Fibroblast of peridontal ligament (primary cell): ENCODE data around the gene TIMP2.
"Not testable (repeated sequence)": the region's sequence is repeated elsewhere in the genome, so short reads cannot be mapped to it uniquely, and the experiment has no call there.

Experiments used
- DNase-seq: peaks from one replicate; pipeline ENCODE4 v3.0.0-alpha.2; 2010; ENCODE audit errors: extremely low read depth

TIMP2 gene

GRCh38 chr17:78868391-78868790, 56.8 kb downstream of the TIMP2 start:
- DNase-seq, result peak; percentile 95

DNA sequence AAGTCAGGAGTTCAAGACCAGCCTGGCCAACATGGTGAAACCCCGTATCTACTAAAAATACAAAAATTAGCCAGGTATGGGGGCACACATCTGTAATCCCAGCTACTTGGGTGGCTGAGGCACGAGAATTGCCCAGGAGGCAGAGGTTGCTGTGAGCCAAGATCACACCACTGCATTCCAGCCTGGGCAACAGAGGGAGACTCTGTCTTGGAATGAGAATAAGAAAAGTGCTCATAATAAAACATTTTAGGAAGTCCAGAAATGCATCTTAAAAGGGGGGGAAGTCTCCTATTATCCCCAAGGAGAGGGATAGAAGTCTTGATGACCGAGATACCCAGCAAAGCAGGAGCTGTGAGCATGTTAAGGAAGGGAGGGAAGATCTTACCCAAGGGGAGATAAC, 58.1 kb downstream of the TIMP2 start:
- DNase-seq, result not testable (repeated sequence)

DNA sequence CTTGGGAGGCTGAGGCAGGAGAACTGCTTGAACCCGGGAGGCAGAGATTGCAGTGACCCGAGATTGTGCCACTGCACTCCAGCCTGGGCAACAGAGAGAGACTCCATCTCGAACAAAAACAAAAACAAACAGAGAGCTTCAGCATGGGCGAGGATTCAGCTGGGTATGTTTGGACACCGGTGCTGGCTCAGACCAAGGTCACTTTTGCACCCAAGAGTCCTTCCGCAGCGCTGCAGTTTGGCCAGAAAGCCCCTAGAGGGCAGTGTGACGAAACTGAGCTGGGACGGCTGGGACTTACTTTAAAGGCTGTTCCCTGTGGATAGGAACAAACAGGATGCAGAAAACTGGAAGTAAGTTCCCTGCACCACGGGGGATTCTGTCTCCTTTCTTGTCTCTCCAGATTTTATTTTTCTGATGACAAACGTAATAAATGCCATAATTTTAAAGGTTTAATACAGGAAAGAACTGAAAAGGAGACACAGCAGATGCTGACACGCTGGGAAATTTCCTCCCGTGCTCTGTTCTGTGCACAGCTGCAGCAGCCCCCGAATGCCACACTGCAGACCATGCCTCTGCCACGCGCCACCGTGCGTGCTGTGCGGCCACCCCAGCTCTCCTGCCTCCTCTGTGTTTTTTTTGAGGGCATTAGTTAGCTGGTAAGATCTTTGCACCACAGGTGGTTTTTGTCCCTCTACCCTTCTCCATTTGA, 59.4 kb downstream of the TIMP2 start:
- peak; percentile 81 for DNase-seq

- DNase-seq, result no peak
Measured at GRCh38 chr17:78864117-78864516, 61.1 kb downstream of the TIMP2 start.

- DNase-seq, result peak; percentile 98
Measured at GRCh38 chr17:78862073-78863023, 62.8 kb downstream of the TIMP2 start.

DNA sequence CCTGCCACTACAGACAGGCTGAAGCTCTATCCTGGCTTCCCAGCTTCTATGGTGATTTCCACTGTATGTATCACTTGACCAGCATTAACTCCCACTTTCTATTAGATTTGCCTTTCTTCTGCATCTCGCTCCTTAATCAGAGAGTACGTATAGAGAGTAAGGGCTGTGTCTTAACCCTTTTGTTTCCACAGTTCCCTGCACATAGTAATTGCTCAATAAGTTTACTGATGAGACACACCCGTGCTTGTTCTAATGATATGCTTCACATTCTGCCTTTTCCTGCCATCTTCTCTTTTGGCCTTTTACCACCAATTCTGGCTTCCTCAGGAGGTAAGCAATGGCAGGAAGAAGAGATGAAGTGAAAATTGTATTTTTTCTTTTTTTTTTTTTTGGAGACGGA, 64.0 kb downstream of the TIMP2 start:
- DNase-seq, result no peak

- no peak for DNase-seq
Measured at GRCh38 chr17:78859051-78859450, 66.1 kb downstream of the TIMP2 start.

DNA sequence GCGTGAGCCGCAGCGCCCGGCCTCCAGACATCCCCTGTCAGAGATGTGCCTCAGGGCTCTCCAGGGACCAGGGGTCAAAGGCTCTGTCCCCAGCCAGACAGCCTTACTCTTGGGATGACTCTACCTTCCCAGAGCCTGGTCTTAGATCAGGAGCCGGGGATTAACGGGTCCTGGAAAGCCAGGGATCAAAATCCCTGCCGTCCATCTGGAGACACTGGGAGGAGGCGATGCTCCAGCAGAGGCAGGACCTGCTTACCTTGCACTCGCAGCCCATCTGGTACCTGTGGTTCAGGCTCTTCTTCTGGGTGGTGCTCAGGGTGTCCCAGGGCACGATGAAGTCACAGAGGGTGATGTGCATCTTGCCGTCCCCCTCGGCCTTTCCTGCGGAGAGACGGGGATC, 67.9 kb downstream of the TIMP2 start:
- no peak for DNase-seq

- no peak for DNase-seq
Measured at GRCh38 chr17:78855561-78856165, 69.5 kb downstream of the TIMP2 start.

DNA sequence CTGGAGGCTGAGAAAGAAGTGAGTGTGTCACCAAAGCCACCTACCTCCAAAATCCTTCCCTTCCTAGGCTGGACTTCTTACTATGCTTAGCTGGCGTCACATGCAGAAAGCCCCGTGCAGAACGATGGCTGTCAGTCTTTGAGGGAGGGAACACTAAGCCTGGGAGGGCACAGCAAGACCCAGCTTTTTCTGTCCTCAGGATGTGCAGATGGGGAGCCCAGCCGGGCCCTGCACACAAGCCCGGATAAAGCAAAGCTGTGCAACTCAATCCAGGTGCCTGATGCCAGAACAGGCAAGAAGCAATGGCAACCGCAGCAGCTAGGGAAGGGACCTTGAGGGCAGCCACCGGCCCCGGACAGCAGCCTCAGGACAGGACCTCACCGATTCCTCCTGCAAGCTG, 70.7 kb downstream of the TIMP2 start:
- DNase-seq, result no peak

DNA sequence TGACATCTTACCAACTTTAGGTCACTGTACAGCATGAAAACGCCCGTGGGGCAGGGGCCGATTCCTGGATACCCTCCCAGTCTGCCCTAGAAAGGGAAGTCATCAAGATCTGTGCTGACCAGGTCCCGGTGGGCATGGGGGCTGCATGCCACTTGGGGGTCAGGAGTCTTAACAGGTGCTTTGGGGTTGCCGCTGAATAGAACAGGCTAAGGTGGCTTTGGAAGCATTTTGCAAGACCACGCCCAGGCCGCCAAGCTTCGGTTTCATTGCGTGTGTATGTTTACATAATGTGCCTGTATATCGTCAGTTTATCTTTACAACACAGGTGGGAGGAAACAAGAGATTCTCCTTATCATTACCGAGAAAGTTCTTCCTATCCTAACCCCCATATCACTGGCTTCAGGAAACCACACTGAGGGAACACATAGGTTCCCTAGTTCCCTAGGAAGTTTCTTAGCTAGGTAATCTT, 71.2 kb downstream of the TIMP2 start:
- DNase-seq, result no peak

DNA sequence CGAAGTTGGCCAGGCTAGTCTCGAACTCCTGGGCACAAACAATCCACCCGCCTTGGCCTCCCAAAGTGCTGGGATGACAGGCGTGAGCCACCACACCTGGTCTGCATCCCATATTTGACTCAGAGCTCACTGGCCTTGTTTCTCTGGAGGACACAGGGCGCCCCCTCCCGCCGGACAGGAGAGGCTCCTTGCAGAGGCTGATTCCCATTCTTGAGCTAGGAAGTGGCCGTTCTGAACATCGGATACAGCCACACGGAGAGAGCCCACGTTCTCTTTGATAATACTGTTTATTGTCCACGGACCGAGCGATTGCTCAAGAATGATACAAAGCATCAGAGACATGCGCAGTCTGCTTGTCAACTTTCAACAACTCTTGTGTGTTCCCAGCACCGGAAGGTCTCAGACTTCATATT, 72.5 kb downstream of the TIMP2 start:
- DNase-seq, result no peak

DNA sequence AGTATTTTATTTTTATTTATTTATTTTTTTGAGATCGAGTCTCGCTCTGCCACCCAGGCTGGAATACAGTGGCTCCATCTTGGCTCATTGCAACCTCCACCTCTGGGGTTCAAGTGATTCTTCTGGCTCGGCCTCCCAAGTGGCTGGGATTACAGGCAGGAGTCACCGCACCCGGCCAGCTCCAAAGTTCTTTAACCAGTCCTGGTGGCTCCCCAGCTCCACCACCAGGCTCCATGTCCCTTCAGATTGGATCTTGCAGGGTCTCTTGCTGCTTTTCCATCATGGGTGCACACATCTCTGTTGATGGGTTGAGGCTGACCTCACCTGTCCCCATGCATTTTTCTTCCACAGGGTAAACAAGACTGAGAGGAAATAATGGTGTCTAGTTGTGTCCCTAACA, 76.2 kb downstream of the TIMP2 start:
- no peak for DNase-seq

DNA sequence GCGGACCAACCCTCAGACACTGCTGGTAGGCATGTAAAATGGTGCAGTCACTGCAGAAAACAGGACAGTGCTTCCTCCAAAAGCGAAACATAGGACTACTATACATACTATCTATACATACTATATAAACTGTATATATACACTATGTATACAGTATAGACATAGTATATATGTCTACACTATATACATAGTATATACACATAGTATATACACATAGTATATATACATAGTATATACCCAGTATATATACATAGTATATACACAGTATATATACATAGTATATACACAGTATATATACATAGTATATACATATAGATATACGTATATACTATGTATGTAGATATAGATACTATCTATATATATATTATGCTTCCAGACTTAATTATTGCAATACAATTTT, 78.1 kb downstream of the TIMP2 start:
- DNase-seq, result no peak

DNA sequence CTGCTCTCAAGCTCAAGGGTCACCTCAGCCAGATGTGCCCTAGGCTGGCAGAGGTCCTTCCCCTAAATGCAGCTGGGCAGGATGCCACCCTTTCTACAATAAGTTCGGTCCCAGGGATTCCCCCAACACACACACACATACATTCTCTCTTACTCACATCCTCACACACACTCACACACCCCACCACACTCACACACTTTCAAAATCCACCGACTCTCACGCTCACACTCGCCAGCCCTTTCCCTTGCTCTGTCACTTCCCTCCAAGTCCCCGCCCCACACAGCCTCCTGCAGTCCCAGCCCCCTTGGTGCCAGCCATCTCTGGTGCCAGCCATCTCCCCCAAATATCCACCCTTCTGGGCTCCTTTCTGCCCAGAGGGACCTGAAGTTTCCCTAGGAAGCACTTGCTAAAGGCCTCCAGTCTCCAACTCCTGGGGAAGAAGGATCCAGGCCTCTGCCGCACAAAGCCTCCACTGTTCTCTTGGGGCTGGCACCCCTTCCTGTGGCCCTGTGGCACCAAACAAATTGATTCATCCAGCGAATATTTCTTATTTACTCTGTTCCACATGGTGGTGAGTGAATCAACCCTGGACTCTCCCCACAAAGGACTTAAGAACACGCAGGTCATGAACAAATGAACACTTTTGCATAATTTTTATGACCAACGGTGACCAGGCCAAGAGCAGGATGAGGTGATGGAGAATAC, 80.7 kb downstream of the TIMP2 start:
- peak; percentile 52 for DNase-seq

DNA sequence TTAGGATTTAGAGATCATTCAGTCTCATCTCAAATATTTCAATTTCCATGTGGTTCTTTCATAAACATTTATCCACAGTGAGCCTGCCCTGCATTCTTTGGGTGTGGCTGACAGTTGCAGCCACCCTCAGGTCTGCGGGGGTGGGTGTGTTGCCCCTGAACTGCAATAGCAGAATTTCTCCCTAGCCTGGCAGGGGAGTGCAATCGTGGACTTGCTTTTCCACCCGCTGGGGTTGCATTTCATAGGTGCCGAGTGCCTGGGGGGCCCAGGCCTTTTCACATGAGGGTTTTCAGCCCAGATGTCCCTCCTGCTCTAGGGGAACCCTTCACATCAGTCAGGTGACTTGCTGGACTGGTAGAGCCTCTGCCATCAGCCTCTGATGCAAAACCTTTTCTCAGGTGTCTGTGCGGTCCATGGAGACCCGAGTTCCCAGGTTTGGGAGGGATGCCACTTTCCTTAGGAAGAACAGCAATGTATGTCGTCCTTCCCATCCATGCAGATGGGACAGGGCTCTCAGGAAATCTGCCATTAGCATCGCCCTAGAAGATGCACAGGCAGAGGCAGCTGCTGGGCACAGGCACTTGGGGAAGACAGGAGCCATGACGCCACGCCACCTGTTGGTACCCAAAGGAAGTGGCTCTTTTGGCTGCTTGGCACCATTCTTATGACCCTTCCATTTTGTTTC, 82.2 kb downstream of the TIMP2 start:
- no peak for DNase-seq

DNA sequence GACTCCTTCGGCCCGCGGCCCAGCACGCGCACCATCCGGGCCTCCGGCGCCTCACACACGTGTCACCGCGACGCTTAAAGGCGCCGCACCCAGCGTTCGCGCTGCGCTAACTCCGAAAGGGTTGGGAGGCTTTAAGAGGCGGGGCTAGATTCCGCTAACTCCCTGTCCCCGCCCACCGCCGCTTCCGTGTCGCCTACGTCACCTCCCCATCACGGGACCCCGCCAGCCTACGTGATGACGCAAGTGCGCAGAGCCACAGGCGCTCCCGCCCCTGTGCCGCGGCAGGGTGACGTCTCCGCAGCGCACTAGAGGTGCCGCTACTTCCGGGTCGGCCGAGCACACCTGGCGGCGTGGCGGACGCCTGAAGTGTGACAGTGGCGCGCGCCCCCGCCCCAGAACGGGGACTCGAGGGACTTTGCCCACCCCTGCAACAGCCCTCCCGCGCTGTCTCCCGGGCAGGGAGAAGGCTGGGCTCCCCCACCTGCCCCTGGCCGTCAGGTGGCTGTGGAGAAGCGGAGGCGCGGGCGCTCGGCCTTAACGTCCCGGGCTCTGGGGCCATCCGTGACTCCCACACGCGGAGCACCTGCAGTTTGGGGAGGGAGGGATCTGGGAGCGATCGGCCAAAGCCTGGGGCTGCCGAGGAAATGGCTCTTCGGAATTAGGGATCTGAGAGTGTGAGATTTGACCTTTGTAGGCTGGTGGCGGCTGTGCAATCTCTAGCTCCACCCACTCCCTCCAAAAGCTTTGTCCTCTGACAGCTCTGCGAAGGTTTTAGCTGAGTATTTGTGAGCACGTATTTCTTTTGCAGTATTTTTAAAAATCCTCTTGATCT, 84.2 kb downstream of the TIMP2 start, which contains the start of gene USP36:
Gene USP36 (minus strand): TSS at position 35 of the 832 bp plus-strand sequence. CDS start 4,451 bp downstream, outside the sequence.
- DNase-seq, result peak; percentile 99

DNA sequence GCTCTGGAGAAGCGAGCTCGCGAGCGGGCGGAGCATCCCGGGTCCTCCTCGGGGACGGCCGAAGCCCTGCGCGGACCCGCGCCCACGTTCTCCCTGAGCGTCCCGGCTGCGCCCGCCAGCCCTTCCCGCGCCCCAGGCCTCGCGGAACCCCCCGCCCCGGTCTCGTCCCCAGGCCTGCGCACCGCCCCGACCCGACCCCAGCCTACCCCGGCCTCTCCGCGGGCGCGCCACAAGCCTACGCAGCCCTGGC, 84.7 kb downstream of the TIMP2 start:
- DNase-seq, result no peak

GRCh38 chr17:78839762-78840529, 85.2 kb downstream of the TIMP2 start:
- peak; percentile 75 for DNase-seq
